Upper lobe of right lung (tissue), 1 donor: ENCODE measurements around the gene CDC37. TPM values are rescaled to one million over a fixed set of nuclear protein-coding genes. Genes with fewer than 3 reads are reported as not detected.

Experiments used
- ATAC-seq: fragments of 200-7000 bp; cut with Tn5 transposase; one replicate; pipeline ENCODE4 v1.9.1; 2020; ENCODE audit warnings: mild to moderate bottlenecking, moderate library complexity
- DNase-seq: peaks from one replicate; pipeline ENCODE4 v3.0.0-alpha.2; 2020
- H3K27ac ChIP-seq: fragments of 200-600 bp; one replicate; pipeline ENCODE4 v1.8.0; 2022
- H3K27me3 ChIP-seq: fragments of 200-600 bp; one replicate; pipeline ENCODE4 v1.8.0; 2022; ENCODE audit warnings: mild to moderate bottlenecking
- H3K36me3 ChIP-seq: fragments of 200-600 bp; one replicate; pipeline ENCODE4 v1.8.0; 2022
- H3K4me1 ChIP-seq: fragments of 200-600 bp; one replicate; pipeline ENCODE4 v1.8.0; 2022
- H3K4me3 ChIP-seq: fragments of 200-600 bp; one replicate; pipeline ENCODE4 v1.8.0; 2022; ENCODE audit warnings: mild to moderate bottlenecking
- H3K9me3 ChIP-seq: fragments of 200-600 bp; one replicate; pipeline ENCODE4 v1.8.0; 2022
- CTCF ChIP-seq: fragments of 200-600 bp; IDR thresholded peaks from one replicate; pipeline ENCODE4 v1.8.0; 2022; ENCODE audit warnings: antibody characterized with exemption
- intact Hi-C: fragments of 100-400 bp; cut with DNase I; formaldehyde crosslinking; loops from one replicate; pipeline ENCODE4 v1.11.0; 2022
- total RNA-seq: library from RNA; stranded (reverse); fragmentation: NEBNext Ultra II Directional; extraction: Animal tissue kit (Norgen Biotek cat#: 25700); gene quantifications from one replicate; pipeline ENCODE4 v1.2.1, GENCODE V29; 2021
- donor health status: DM: no; HTN: yes; CAD: no; lungs with severe emphysema.

The CDC37 gene
- total RNA-seq, 1 donor from 2014 or later = 154 TPM

GRCh38 chr19:10422046-10422461 lies 18.7 kb upstream of the CDC37 start:
- DNase-seq (no peak), ATAC-seq (no peak)
- Histone ChIP-seq H3K36me3 (no peaks in the 10 kb centered on the region), H3K9me3 (no peaks in the 10 kb centered on the region), H3K27me3 (peaks cover 57% of the 10 kb centered on the region), H3K27ac (no peak overlapping the region), H3K4me3 (no peak overlapping the region), H3K4me1 (peaks cover 39% of the 10 kb centered on the region)
- intact Hi-C loops = no loop called here
- no peak for TF ChIP-seq CTCF

- Histone ChIP-seq H3K4me1 (peaks cover 42% of the 10 kb centered on the region), H3K27me3 (peaks cover 57% of the 10 kb centered on the region), H3K36me3 (no peaks in the 10 kb centered on the region), H3K27ac (no peak overlapping the region), H3K4me3 (no peak overlapping the region), H3K9me3 (no peaks in the 10 kb centered on the region)
- TF ChIP-seq CTCF = no peak
- DNase-seq (no peak), ATAC-seq (no peak)
- intact Hi-C loops = no loop called here
Observed at GRCh38 chr19:10421240-10422045, 18.1 kb upstream of the CDC37 start.

DNA sequence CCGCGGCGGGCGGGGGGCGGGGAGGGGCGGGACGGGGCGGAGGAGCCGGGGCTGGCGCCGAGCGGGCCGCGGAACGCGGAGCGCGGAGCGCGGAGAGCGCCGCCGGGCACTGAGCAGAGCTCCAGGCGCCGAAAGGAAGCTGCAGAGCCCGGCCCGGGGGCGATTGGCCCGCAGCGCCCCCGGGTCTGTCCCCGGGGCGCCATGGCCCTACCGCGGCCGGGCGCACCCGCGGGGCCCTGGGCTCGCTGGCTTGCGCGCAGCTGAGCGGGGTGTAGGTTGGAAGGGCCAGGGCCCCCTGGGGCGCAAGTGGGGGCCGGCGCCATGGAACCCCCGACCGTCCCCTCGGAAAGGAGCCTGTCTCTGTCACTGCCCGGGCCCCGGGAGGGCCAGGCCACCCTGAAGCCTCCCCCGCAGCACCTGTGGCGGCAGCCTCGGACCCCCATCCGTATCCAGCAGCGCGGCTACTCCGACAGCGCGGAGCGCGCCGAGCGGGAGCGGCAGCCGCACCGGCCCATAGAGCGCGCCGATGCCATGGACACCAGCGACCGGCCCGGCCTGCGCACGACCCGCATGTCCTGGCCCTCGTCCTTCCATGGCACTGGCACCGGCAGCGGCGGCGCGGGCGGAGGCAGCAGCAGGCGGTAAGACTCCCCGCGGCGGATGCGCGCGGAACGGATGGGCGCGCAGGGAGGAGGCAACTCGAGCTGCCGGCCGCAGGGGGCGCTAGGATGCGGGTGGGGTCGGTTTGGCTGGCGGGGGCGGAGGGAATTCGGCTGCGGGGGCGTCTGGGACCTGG lies 17.3 kb upstream of the CDC37 start, which contains the start of gene PDE4A:
Gene PDE4A, plus strand, starts transcription at position 95 of the 796 bp plus-strand sequence. Its CDS starts 227 bp downstream, at position 322.
- ATAC-seq (no peak), DNase-seq (no peak)
- Histone ChIP-seq H3K27ac (no peak within 1 kb of the TSS), H3K36me3 (no peaks in the 10 kb centered on the region), H3K27me3 (peaks cover 57% of the 10 kb centered on the region), H3K4me3 (peak within 1 kb of the TSS; percentile 19), H3K9me3 (no peaks in the 10 kb centered on the region), H3K4me1 (peaks cover 46% of the 10 kb centered on the region)
- intact Hi-C loops = no loop called here
- TF ChIP-seq CTCF = peak; percentile 36

DNA sequence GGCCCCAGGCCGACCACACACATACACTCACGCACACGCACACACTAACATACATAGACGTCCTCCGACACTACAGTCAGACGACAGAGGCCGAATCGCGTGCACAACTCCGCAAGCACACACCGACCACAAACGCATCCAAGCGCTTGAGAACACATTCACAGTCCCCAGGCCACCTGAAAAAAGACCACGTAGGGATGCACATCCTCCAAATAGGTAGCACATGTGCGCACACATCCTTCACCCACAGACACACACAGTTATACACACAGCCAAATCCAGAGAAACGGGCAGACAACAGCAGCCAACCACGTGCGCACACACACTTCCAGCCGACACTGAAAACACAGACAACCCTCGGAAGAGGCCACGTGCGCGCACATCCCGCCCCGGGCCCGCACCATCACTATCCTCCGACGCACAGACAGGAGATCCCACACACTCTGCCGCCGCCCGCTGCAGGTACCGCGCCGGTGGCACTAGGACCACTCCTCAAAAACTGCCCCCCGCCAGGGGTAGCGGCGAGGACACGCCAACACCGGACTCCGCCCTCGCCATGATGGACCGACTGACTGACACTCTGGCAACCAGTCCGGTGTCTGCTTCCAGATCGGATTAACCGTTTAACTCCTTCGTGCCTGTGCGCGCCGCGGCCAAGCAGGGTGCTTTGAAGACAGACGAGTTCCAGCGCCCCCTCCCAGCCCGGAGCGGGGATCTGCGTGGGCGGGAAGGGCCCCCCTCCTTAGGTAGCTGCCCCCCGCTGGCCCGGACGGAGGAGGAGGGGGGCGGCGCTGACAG lies 16.5 kb upstream of the CDC37 start:
- H3K27me3 ChIP-seq = peaks cover 57% of the 10 kb centered on the region
- intact Hi-C loops = no loop called here
- H3K4me3 ChIP-seq = peak overlapping the region; percentile 19
- ATAC-seq = no peak
- no peak overlapping the region for H3K27ac ChIP-seq
- H3K4me1 ChIP-seq = peaks cover 43% of the 10 kb centered on the region
- no peak for DNase-seq
- H3K9me3 ChIP-seq = no peaks in the 10 kb centered on the region
- no peak for TF ChIP-seq CTCF
- H3K36me3 ChIP-seq = no peaks in the 10 kb centered on the region

- Histone ChIP-seq H3K9me3 (no peaks in the 10 kb centered on the region), H3K27me3 (peaks cover 57% of the 10 kb centered on the region), H3K4me1 (peaks cover 37% of the 10 kb centered on the region), H3K27ac (no peak overlapping the region), H3K4me3 (no peak overlapping the region), H3K36me3 (no peaks in the 10 kb centered on the region)
- TF ChIP-seq CTCF = no peak
- intact Hi-C loops = no loop called here
- ATAC-seq (no peak), DNase-seq (no peak)
Observed at GRCh38 chr19:10419200-10419645, 15.9 kb upstream of the CDC37 start.
